ENCODE results near the gene OTULIN. TPM values are rescaled to one million over a fixed set of nuclear protein-coding genes. Genes with fewer than 3 reads are reported as not detected.

Gene OTULIN
- total RNA-seq, 1 donor from 2014 or later = 31.1 TPM

DNA sequence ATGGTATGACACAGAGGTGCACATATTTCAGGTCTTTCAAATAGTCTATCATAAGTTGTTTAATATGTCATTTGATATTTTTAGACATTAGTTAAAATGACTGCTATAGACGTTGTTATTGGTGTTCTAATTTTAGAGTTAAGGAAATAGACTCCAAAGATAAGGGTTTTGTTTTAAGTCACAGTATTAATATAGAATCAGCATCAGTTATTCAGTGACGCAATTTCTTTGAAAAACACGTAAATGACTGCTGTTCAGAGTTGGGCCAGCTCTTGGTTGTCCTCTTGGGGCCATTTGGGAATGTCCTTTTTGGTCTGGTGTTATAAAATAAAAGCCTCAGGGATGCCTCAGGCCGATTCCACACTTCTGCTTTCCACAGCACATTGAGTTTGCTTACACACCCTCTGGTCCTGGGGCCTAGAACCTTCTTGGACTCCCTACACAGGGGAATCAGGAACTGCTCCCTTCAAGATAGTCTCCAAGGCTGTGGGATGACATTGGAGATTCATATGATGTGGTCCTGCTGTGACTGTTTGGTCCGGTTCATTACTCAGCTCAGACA, 14.3 kb downstream of the OTULIN start:
- Mint-ChIP-seq H3K9me3 (no peaks in the 10 kb centered on the region), H3K27ac (no peak overlapping the region), H3K27me3 (no peaks in the 10 kb centered on the region), H3K4me1 (ENCODE audit: unreplicated experiment) (peaks cover 21% of the 10 kb centered on the region), H3K36me3 (peaks cover 18% of the 10 kb centered on the region), H3K4me3 (no peak overlapping the region)
- TF ChIP-seq, protein P1, sequence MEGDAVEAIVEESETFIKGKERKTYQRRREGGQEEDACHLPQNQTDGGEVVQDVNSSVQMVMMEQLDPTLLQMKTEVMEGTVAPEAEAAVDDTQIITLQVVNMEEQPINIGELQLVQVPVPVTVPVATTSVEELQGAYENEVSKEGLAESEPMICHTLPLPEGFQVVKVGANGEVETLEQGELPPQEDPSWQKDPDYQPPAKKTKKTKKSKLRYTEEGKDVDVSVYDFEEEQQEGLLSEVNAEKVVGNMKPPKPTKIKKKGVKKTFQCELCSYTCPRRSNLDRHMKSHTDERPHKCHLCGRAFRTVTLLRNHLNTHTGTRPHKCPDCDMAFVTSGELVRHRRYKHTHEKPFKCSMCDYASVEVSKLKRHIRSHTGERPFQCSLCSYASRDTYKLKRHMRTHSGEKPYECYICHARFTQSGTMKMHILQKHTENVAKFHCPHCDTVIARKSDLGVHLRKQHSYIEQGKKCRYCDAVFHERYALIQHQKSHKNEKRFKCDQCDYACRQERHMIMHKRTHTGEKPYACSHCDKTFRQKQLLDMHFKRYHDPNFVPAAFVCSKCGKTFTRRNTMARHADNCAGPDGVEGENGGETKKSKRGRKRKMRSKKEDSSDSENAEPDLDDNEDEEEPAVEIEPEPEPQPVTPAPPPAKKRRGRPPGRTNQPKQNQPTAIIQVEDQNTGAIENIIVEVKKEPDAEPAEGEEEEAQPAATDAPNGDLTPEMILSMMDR (conservative IDR thresholded peaks at IDR 0.05) = no peak
- no peak for DNase-seq (ENCODE audit: extremely low spot score, unreplicated experiment)

DNA sequence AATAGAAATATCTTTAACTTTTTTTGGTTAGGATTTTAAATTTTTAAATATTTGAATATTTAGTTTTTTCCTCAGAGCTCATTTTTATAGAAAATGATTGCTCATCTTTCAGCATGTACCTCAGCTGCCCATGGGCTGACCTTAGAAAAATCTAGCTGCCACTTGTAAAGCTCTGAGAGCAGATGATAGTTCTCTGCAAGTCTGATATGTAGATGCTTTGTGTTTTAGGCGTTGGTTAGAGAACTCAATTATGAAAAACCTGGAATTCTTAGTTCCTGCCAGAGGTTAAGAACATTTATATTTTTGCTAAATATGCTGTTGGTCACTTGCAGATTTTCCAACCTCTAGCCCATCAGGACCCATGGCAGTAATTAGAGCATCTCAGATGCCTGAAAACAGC, 15.1 kb downstream of the OTULIN start:
- Mint-ChIP-seq H3K36me3 (peaks cover 18% of the 10 kb centered on the region), H3K27ac (no peak overlapping the region), H3K4me3 (no peak overlapping the region), H3K4me1 (ENCODE audit: unreplicated experiment) (peaks cover 21% of the 10 kb centered on the region), H3K9me3 (no peaks in the 10 kb centered on the region), H3K27me3 (no peaks in the 10 kb centered on the region)
- DNase-seq (ENCODE audit: extremely low spot score, unreplicated experiment) = no peak
- TF ChIP-seq, protein P1 (conservative IDR thresholded peaks at IDR 0.05) = no peak

DNA sequence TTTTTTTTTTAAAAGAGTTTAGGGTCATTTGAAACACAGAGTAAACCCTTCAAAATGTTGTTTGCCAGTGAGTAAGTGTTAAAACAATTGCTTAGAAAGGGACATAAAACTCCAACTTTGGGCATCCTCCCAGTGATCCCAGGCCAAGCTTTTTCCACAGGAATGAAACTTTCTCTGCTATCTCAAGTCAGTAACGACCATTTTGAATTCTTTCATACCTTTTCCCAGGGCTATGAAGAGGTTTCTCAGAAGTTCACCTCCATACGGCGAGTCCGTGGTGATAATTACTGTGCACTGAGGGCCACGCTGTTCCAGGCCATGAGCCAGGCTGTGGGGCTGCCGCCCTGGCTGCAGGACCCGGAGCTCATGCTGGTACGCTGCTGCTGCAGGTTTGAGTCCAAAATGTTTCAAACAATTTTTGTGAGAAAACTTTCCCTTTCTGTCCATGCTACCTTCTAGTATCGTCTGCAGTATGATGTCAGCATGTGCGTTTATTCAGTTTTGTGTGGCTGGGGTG, 16.8 kb downstream of the OTULIN start:
- Mint-ChIP-seq H3K9me3 (no peaks in the 10 kb centered on the region), H3K4me3 (no peak overlapping the region), H3K36me3 (peaks cover 18% of the 10 kb centered on the region), H3K27ac (no peak overlapping the region), H3K27me3 (no peaks in the 10 kb centered on the region), H3K4me1 (ENCODE audit: unreplicated experiment) (peaks cover 16% of the 10 kb centered on the region)
- TF ChIP-seq, protein P1 (conservative IDR thresholded peaks at IDR 0.05) = no peak
- DNase-seq (ENCODE audit: extremely low spot score, unreplicated experiment) = no peak

DNA sequence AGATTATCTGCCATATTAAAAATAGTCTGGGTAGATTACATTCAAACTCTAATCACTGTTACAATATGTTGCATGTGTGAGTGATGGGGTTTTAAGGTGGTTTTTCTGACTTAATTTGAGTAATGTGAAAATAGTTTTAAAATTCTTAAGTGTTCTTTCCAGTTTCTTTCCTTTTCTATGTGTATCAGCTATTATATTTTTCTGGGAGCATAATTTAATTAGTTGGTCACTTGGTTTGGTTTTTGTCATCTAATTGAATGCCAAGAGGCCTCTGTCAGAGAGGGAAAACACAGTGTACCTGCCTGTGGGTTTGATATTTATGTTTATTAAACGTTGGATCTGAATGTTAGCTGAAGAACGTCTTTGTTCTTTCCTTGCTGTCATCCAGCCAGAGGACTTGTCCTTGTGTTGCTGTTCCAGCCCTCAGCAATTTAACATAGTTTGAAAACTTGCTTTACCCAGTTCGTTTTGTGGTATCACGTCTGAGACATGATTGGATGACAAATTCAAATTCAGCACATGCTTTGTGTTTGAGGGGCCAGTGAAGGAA, 19.5 kb downstream of the OTULIN start:
- Mint-ChIP-seq H3K36me3 (peaks cover 6% of the 10 kb centered on the region), H3K4me1 (ENCODE audit: unreplicated experiment) (peaks cover 11% of the 10 kb centered on the region), H3K27me3 (no peaks in the 10 kb centered on the region), H3K9me3 (no peaks in the 10 kb centered on the region), H3K4me3 (no peak overlapping the region), H3K27ac (no peak overlapping the region)
- DNase-seq (ENCODE audit: extremely low spot score, unreplicated experiment) = no peak
- TF ChIP-seq, protein P1 (conservative IDR thresholded peaks at IDR 0.05) = no peak

DNA sequence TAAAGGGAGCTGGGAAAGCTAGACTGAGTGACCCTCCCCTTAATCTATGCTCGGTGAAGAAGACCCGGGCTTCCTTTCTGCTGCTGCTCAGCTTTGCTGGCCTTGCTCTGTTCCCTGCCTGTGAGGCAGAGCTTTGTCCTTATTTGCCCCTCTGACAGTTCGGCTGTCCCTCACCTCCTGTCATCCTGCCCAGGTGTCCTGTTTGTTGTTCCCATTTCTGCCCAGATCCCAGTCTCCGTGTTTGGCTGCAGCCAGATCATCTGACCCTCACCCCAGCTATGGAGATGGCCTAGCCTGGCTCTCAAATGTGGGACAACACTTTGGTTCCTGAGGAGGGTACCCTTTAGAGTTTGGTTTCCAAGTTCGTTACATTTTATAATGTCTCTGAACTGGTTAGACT, 20.2 kb downstream of the OTULIN start:
- Mint-ChIP-seq H3K4me1 (ENCODE audit: unreplicated experiment) (peaks cover 11% of the 10 kb centered on the region), H3K4me3 (no peak overlapping the region), H3K36me3 (peaks cover 11% of the 10 kb centered on the region), H3K9me3 (no peaks in the 10 kb centered on the region), H3K27me3 (no peaks in the 10 kb centered on the region), H3K27ac (peak overlapping the region; percentile 22)
- TF ChIP-seq, protein P1 (conservative IDR thresholded peaks at IDR 0.05) = no peak
- no peak for DNase-seq (ENCODE audit: extremely low spot score, unreplicated experiment)
